ENCODE measurements around the gene BIN1. TPM values are rescaled to one million over a fixed set of nuclear protein-coding genes. Genes with fewer than 3 reads are reported as not detected.
A peak's percentile ranks its signal among the peaks of the same experiment; 100 is the strongest.

BIN1 gene
- total RNA-seq, 2 donors from 2014 or later, result 24.9 to 30.1 TPM

DNA sequence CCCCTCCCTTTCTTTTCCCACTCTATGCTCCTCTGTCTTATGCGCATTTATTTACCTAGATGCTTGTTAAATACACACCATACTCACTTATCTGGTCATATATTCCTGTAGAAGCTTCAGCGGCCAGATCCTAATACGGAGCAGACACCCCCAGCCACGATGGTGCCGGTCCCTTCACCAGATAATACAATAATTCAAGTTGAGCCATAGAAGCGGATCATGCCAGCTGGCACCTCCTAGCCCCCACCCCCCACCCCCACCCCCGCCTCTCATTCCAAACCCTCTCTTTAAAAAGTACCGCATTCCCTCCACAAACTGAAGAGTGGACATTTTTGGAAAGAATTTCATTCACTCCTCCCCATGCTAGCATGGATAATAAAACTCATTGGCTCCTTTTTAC is 95.2 kb downstream of the BIN1 start:
- TF ChIP-seq, protein P1, sequence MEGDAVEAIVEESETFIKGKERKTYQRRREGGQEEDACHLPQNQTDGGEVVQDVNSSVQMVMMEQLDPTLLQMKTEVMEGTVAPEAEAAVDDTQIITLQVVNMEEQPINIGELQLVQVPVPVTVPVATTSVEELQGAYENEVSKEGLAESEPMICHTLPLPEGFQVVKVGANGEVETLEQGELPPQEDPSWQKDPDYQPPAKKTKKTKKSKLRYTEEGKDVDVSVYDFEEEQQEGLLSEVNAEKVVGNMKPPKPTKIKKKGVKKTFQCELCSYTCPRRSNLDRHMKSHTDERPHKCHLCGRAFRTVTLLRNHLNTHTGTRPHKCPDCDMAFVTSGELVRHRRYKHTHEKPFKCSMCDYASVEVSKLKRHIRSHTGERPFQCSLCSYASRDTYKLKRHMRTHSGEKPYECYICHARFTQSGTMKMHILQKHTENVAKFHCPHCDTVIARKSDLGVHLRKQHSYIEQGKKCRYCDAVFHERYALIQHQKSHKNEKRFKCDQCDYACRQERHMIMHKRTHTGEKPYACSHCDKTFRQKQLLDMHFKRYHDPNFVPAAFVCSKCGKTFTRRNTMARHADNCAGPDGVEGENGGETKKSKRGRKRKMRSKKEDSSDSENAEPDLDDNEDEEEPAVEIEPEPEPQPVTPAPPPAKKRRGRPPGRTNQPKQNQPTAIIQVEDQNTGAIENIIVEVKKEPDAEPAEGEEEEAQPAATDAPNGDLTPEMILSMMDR (IDR thresholded peaks at IDR 0.05), result no peak
- Histone ChIP-seq H3K27me3 (replicated peaks; ENCODE audit: insufficient read depth) (no peaks in the 10 kb centered on the region), H3K4me1 (ENCODE audit: control insufficient read depth in 1 of 2, low read depth in 2 of 2) (no peaks in the 10 kb centered on the region), H3K27ac (no peak overlapping the region), H3K36me3 (no peaks in the 10 kb centered on the region), H3K9me3 (peaks cover 3% of the 10 kb centered on the region), H3K4me3 (no peak overlapping the region)
- no peak for DNase-seq (ENCODE audit: low spot score)
- ATAC-seq (ENCODE audit: insufficient number of reproducible peaks, low FRiP score, low read depth), result no peak

DNA sequence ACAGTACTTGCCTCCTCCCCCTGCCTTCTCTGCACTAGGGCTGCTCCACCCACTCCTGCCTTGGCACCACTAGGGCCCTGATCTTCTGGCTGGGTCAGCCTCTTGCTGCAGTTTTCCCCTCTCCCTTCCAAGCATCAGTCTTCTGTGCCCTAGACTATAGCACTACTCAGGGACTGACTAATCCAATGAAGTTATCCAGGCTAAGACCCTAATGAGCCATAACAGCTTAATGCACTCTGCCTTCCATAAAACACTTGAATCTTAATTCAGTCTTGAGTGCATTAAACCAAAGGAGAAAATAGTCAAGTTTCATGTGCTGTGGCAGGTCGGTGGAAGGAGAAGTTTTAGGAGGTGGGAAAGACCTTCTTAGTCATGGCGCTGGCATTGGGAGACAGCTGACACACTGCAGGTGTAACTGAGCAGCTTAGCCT is 95.7 kb downstream of the BIN1 start:
- Histone ChIP-seq H3K9me3 (peaks cover 3% of the 10 kb centered on the region), H3K4me1 (ENCODE audit: control insufficient read depth in 1 of 2, low read depth in 2 of 2) (no peaks in the 10 kb centered on the region), H3K36me3 (no peaks in the 10 kb centered on the region), H3K27me3 (replicated peaks; ENCODE audit: insufficient read depth) (no peaks in the 10 kb centered on the region), H3K27ac (no peak overlapping the region), H3K4me3 (no peak overlapping the region)
- DNase-seq (ENCODE audit: low spot score) (no peak), ATAC-seq (ENCODE audit: insufficient number of reproducible peaks, low FRiP score, low read depth) (no peak)
- TF ChIP-seq, protein P1 (IDR thresholded peaks at IDR 0.05), result no peak

DNA sequence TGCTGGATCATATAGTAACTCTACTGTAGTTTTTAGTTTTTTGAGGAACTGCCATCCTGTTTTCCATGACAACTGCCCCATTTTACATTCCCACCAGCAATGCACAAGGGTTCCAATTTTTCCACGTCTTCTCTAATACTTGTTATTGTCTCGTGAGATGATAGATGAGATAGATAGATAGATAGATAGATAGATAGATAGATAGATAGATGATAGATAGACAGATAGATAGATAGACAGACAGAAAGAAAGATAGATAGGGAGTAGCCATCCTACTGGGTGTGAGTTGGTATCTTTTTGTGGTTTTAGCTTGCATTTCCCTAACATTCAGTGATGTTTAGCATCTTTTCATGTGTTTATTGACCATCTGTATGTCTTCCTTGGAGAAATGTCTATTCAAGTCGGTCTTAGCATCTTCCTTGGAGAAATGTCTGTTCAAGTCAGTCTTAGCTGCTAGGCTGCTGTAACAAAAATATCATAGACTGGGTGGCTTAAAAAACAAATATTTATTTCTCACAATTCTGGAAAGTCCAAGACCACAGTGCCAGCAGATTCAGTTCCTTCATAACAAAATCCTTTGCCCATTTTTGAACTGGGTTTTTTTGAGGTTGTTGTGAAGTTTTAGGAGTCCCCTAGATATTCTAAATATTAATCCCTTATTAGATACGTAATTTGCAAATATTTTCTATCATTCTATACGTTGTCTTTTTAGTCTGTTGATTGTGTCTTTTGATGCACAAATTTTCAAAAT is 98.5 kb downstream of the BIN1 start:
- Histone ChIP-seq H3K36me3 (no peaks in the 10 kb centered on the region), H3K27ac (no peak overlapping the region), H3K9me3 (peaks cover 3% of the 10 kb centered on the region), H3K4me3 (no peak overlapping the region), H3K27me3 (replicated peaks; ENCODE audit: insufficient read depth) (no peaks in the 10 kb centered on the region), H3K4me1 (ENCODE audit: control insufficient read depth in 1 of 2, low read depth in 2 of 2) (no peaks in the 10 kb centered on the region)
- TF ChIP-seq, protein P1 (IDR thresholded peaks at IDR 0.05), result no peak
- ATAC-seq (ENCODE audit: insufficient number of reproducible peaks, low FRiP score, low read depth) (no peak), DNase-seq (ENCODE audit: low spot score) (no peak)

DNA sequence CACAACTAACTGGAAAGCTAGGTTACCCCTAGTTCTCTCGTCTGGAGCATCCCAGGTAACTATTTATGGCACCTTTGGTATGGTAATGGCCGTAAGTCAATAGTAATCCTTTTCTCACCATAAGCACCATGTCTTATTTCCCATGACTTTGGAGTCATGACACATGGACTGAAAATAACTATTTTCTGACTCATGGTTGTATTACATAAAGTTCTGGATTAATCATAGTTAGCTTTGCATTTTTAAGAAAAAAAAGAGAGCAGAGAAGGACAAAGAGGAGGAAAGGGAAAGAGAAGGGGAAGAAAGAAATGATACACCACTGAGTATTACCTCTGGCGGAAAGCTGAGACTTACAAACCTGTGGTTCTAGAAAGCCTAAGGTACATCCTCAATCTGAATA is 99.3 kb downstream of the BIN1 start:
- no peak overlapping the region for H3K4me3 ChIP-seq
- no peaks in the 10 kb centered on the region for H3K27me3 ChIP-seq (replicated peaks; ENCODE audit: insufficient read depth)
- TF ChIP-seq, protein P1 (IDR thresholded peaks at IDR 0.05), result no peak
- DNase-seq (ENCODE audit: low spot score) (no peak), ATAC-seq (ENCODE audit: insufficient number of reproducible peaks, low FRiP score, low read depth) (peak; percentile 36)
- H3K4me1 ChIP-seq (ENCODE audit: control insufficient read depth in 1 of 2, low read depth in 2 of 2), result no peaks in the 10 kb centered on the region
- H3K9me3 ChIP-seq, result peaks cover 3% of the 10 kb centered on the region
- no peaks in the 10 kb centered on the region for H3K36me3 ChIP-seq
- no peak overlapping the region for H3K27ac ChIP-seq

DNA sequence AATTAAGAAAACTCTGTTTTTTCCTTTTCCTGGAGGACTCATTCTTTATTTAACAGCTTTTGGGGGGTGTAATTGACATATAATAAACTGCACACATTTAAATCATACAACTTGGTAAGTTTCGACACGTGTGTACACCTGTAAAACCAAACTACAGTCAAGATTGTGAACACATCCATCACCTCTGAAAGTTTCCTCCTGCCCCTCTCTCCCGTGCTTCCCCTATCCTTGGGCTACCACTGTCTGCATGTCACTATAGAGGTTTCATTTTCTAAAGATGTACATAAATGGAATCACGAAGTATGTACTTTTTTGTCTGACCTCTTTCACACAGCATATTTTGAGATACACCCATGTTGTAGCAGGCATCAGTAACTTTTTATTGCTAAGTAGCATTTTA is 100.0 kb downstream of the BIN1 start:
- no peak for ATAC-seq (ENCODE audit: insufficient number of reproducible peaks, low FRiP score, low read depth)

More for the DNA sequence above, 100.0 kb downstream of the BIN1 start:
- no peaks in the 10 kb centered on the region for H3K36me3 ChIP-seq
- TF ChIP-seq, protein P1 (IDR thresholded peaks at IDR 0.05), result no peak
- no peaks in the 10 kb centered on the region for H3K4me1 ChIP-seq (ENCODE audit: control insufficient read depth in 1 of 2, low read depth in 2 of 2)
- H3K4me3 ChIP-seq, result no peak overlapping the region
- H3K9me3 ChIP-seq, result peaks cover 3% of the 10 kb centered on the region
- H3K27ac ChIP-seq, result no peak overlapping the region
- no peaks in the 10 kb centered on the region for H3K27me3 ChIP-seq (replicated peaks; ENCODE audit: insufficient read depth)
- DNase-seq (ENCODE audit: low spot score), result no peak
